A549 (cell line): ENCODE measurements around the gene REV1.

Experiments used
- CEBPB ChIP-seq, 2 experiments: fragments of >200 bp in 1 of 2; sonication (Bioruptor Twin) in 1 of 2; formaldehyde crosslinking in 1 of 2; IDR thresholded peaks; 2 replicates each; pipeline ENCODE4 v1.6.1; 2012 to 2016
- EP300 ChIP-seq, 2 experiments: fragments of >200 bp; sonication (Bioruptor Twin); formaldehyde crosslinking; IDR thresholded peaks; 2 replicates in 1 of 2; 3 replicates in 1 of 2; pipeline ENCODE4 v1.6.1; 2016 to 2017
- RFX5 ChIP-seq: fragments of 450-650 bp; IDR thresholded peaks from 2 replicates; pipeline ENCODE4 v1.7.1; 2014; ENCODE audit warnings: antibody characterized with exemption, mild to moderate bottlenecking, moderate library complexity
- TP53 ChIP-seq: fragments of 250-450 bp; sonication (Bioruptor Pico); IDR thresholded peaks from 2 replicates; pipeline ENCODE4 v1.5.0; 2021; ENCODE audit warnings: mild to moderate bottlenecking, moderate library complexity
- TF ChIP-seq, protein P1 (sequence below): fragments of >200 bp; sonication (Bioruptor Twin); formaldehyde crosslinking; IDR thresholded peaks from 3 replicates; pipeline ENCODE4 v1.5.1; 2016
- TF ChIP-seq, protein P2 (sequence below): fragments of 150-350 bp; IDR thresholded peaks from 2 replicates; pipeline ENCODE4 v1.6.1; 2014; ENCODE audit warnings: low read depth, mild to moderate bottlenecking, low read length
- TF ChIP-seq, protein P3 (sequence below): fragments of 200-600 bp; sonication (generic); IDR thresholded peaks from 2 replicates; pipeline ENCODE4 v1.6.1; 2016; ENCODE audit warnings: antibody characterized with exemption, mild to moderate bottlenecking, moderate library complexity
- TF ChIP-seq, protein P4 (sequence below): fragments of 250-450 bp; sonication (Bioruptor Pico); IDR thresholded peaks from 2 replicates; pipeline ENCODE4 v1.5.0; 2021; ENCODE audit warnings: mild to moderate bottlenecking, moderate library complexity, borderline replicate concordance

DNA sequence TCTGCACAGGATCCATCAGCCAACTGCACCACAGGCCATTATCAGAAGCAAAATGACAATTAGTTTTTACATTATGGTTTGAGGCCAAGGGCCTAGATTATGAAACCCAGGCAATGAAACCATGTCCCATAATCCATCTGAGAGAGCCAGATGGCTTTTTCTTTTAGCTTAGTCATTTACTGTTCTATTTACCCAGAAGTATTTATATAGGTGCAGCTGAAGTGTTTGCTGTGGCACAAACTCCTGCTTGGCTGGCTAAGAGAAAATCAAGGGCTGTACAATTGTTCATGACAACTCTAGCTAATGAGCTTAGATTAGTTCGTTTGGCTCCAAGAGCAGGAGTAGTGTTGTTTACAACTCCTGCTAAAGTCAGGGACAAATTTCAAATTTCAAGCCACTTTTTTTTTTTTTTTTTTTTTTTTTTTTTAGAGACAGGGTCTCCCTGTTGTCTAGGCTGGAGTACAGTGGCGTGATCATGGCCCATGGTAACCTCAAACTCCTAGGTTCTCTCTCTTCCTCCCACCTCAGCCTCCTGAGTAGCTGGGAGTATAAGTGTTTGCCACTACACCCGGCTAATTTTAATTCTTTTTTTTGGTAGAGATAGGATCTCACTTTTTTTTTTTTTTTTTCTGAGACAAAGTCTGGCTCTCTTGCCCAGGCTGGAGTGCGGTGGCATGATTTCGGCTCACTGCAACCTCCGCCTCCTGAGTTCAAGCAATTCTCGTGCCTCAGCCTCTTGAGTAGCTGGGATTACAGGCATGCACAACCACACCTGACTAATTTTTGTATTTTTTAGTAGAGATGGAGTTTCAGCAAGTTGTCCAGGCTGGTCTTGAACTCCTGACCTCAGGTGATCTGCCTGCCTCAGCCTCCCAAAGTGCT, 18.4 kb upstream of the REV1 start:
- TF ChIP-seq, protein P1, sequence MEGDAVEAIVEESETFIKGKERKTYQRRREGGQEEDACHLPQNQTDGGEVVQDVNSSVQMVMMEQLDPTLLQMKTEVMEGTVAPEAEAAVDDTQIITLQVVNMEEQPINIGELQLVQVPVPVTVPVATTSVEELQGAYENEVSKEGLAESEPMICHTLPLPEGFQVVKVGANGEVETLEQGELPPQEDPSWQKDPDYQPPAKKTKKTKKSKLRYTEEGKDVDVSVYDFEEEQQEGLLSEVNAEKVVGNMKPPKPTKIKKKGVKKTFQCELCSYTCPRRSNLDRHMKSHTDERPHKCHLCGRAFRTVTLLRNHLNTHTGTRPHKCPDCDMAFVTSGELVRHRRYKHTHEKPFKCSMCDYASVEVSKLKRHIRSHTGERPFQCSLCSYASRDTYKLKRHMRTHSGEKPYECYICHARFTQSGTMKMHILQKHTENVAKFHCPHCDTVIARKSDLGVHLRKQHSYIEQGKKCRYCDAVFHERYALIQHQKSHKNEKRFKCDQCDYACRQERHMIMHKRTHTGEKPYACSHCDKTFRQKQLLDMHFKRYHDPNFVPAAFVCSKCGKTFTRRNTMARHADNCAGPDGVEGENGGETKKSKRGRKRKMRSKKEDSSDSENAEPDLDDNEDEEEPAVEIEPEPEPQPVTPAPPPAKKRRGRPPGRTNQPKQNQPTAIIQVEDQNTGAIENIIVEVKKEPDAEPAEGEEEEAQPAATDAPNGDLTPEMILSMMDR = no peak
- TF ChIP-seq, protein P2, sequence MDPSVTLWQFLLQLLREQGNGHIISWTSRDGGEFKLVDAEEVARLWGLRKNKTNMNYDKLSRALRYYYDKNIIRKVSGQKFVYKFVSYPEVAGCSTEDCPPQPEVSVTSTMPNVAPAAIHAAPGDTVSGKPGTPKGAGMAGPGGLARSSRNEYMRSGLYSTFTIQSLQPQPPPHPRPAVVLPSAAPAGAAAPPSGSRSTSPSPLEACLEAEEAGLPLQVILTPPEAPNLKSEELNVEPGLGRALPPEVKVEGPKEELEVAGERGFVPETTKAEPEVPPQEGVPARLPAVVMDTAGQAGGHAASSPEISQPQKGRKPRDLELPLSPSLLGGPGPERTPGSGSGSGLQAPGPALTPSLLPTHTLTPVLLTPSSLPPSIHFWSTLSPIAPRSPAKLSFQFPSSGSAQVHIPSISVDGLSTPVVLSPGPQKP = no peak
- TF ChIP-seq, protein P3, sequence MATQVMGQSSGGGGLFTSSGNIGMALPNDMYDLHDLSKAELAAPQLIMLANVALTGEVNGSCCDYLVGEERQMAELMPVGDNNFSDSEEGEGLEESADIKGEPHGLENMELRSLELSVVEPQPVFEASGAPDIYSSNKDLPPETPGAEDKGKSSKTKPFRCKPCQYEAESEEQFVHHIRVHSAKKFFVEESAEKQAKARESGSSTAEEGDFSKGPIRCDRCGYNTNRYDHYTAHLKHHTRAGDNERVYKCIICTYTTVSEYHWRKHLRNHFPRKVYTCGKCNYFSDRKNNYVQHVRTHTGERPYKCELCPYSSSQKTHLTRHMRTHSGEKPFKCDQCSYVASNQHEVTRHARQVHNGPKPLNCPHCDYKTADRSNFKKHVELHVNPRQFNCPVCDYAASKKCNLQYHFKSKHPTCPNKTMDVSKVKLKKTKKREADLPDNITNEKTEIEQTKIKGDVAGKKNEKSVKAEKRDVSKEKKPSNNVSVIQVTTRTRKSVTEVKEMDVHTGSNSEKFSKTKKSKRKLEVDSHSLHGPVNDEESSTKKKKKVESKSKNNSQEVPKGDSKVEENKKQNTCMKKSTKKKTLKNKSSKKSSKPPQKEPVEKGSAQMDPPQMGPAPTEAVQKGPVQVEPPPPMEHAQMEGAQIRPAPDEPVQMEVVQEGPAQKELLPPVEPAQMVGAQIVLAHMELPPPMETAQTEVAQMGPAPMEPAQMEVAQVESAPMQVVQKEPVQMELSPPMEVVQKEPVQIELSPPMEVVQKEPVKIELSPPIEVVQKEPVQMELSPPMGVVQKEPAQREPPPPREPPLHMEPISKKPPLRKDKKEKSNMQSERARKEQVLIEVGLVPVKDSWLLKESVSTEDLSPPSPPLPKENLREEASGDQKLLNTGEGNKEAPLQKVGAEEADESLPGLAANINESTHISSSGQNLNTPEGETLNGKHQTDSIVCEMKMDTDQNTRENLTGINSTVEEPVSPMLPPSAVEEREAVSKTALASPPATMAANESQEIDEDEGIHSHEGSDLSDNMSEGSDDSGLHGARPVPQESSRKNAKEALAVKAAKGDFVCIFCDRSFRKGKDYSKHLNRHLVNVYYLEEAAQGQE = no peak
- TF ChIP-seq TP53 (CRISPR knock-in tag) = no peak
- no peak for TF ChIP-seq RFX5
- TF ChIP-seq CEBPB (IDR thresholded peaks at IDR 0.05) = no peak
- TF ChIP-seq EP300 (IDR thresholded peaks at IDR 0.05) = no peak
- TF ChIP-seq, protein P4, sequence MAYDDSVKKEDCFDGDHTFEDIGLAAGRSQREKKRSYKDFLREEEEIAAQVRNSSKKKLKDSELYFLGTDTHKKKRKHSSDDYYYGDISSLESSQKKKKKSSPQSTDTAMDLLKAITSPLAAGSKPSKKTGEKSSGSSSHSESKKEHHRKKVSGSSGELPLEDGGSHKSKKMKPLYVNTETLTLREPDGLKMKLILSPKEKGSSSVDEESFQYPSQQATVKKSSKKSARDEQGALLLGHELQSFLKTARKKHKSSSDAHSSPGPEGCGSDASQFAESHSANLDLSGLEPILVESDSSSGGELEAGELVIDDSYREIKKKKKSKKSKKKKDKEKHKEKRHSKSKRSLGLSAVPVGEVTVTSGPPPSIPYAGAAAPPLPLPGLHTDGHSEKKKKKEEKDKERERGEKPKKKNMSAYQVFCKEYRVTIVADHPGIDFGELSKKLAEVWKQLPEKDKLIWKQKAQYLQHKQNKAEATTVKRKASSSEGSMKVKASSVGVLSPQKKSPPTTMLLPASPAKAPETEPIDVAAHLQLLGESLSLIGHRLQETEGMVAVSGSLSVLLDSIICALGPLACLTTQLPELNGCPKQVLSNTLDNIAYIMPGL = no peak
